ENCODE results near the gene PRXL2B. TPM values are rescaled to one million over a fixed set of nuclear protein-coding genes. Genes with fewer than 3 reads are reported as not detected.

Gene PRXL2B
- total and polyA plus RNA-seq, 2 experiments from 2014 or later, result 25.5 to 44.0 TPM

GRCh38 chr1:2612591-2613365, 26.2 kb downstream of the PRXL2B start:
- H2AFZ ChIP-seq, result no peak overlapping the region
- H3K27ac ChIP-seq (ENCODE audit: low read depth), result no peak overlapping the region
- H3K4me3 Mint-ChIP-seq, result no peak overlapping the region
- no peaks in the 10 kb centered on the region for H3K27me3 ChIP-seq (ENCODE audit: insufficient read depth)
- H3K36me3 Mint-ChIP-seq (ENCODE audit: low read depth), result peaks cover 4% of the 10 kb centered on the region; the same call in 1 of the 3 replicates
- H3K9me3 Mint-ChIP-seq, result peaks cover 31% of the 10 kb centered on the region
- H3K4me3 ChIP-seq, result no peak overlapping the region
- H3K9me2 ChIP-seq (ENCODE audit: insufficient read depth), result no peaks in the 10 kb centered on the region; the same call in 1 of the 2 replicates
- H3F3A ChIP-seq (replicated peaks; ENCODE audit: low read depth), result no peaks in the 10 kb centered on the region
- H3K27me3 Mint-ChIP-seq (ENCODE audit: insufficient read depth, low read depth, poor library complexity), result peaks cover 12% of the 10 kb centered on the region
- no peak overlapping the region for H3K27ac Mint-ChIP-seq
- H3K4me2 ChIP-seq, result no peak overlapping the region
- peaks cover 3% of the 10 kb centered on the region; the same call in 2 of the 3 replicates for H3K4me1 Mint-ChIP-seq
- TF ChIP-seq ETS1 (IDR thresholded peaks at IDR 0.05) (no peak), ZNF462 (CRISPR knock-in tag; IDR thresholded peaks at IDR 0.05) (no peak), CTCF (conservative IDR thresholded peaks at IDR 0.05; ENCODE audit: low read depth in 2 of 2) (no peak), NANOG (IDR thresholded peaks at IDR 0.05; ENCODE audit: borderline replicate concordance) (no peak), EZH2phosphoT487 (IDR thresholded peaks at IDR 0.05; ENCODE audit: unreplicated experiment) (no peak), EZH2 (IDR thresholded peaks at IDR 0.05; ENCODE audit: low read depth, unreplicated experiment) (no peak), POLR2AphosphoS5 (IDR thresholded peaks at IDR 0.05; ENCODE audit: low read depth) (no peak), REST (IDR thresholded peaks at IDR 0.05; ENCODE audit: unreplicated experiment) (no peak), ZNF114 (CRISPR knock-in tag; IDR thresholded peaks at IDR 0.05) (no peak), STAT1 (IDR thresholded peaks at IDR 0.05; ENCODE audit: unreplicated experiment) (no peak), JUNB (IDR thresholded peaks at IDR 0.05; ENCODE audit: unreplicated experiment) (no peak), CREB1 (CRISPR knock-in tag; IDR thresholded peaks at IDR 0.05; ENCODE audit: low read depth) (no peak), ZNF331 (CRISPR knock-in tag; IDR thresholded peaks at IDR 0.05; ENCODE audit: low read depth) (no peak)
- no peaks in the 10 kb centered on the region for H4K20me1 ChIP-seq (replicated peaks; ENCODE audit: insufficient read depth)
- H3K79me2 ChIP-seq (replicated peaks; ENCODE audit: insufficient read depth), result no peaks in the 10 kb centered on the region
- ATAC-seq, result no peak
- DNase-seq (ENCODE audit: low spot score), result no peak
- H3K4me1 ChIP-seq (ENCODE audit: insufficient read depth), result no peaks in the 10 kb centered on the region; the same call in 1 of the 2 replicates
- no peaks in the 10 kb centered on the region for H3K36me3 ChIP-seq (ENCODE audit: insufficient read depth)
